TTC549 (cell line): ENCODE measurements around the gene ZKSCAN5.
"Not testable (repeated sequence)": the region's sequence is repeated elsewhere in the genome, so short reads cannot be mapped to it uniquely, and the experiment has no call there.

Source experiments
- FAIRE-seq: peaks from 2 replicates; lab custom pipeline; 2012; peaks lifted over from hg19 to GRCh38; lab: Jason Lieb, UNC

Gene ZKSCAN5

GRCh38 chr7:99554939-99555338, 50.5 kb downstream of the ZKSCAN5 start:
- FAIRE-seq: no peak

- no peak for FAIRE-seq
Measured at GRCh38 chr7:99557196-99557607, 52.7 kb downstream of the ZKSCAN5 start.

DNA sequence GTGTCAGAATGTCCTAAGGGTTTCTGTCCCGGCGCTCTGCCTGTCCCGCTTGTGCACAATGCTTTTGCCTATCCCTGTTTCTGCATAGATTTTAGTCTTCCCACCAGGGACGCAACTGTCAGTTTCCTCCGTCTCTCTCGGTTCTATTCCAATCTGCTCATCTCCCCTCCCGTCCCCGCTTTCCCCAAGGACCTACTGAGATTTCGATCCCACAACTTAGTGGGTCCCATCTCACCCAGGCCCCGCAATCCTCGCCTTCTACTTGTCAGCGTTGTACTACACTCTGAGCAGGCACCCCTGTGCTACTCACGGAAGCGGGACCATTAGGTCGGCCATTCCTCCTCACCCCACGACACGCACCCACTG, 53.5 kb downstream of the ZKSCAN5 start:
- FAIRE-seq: no peak

DNA sequence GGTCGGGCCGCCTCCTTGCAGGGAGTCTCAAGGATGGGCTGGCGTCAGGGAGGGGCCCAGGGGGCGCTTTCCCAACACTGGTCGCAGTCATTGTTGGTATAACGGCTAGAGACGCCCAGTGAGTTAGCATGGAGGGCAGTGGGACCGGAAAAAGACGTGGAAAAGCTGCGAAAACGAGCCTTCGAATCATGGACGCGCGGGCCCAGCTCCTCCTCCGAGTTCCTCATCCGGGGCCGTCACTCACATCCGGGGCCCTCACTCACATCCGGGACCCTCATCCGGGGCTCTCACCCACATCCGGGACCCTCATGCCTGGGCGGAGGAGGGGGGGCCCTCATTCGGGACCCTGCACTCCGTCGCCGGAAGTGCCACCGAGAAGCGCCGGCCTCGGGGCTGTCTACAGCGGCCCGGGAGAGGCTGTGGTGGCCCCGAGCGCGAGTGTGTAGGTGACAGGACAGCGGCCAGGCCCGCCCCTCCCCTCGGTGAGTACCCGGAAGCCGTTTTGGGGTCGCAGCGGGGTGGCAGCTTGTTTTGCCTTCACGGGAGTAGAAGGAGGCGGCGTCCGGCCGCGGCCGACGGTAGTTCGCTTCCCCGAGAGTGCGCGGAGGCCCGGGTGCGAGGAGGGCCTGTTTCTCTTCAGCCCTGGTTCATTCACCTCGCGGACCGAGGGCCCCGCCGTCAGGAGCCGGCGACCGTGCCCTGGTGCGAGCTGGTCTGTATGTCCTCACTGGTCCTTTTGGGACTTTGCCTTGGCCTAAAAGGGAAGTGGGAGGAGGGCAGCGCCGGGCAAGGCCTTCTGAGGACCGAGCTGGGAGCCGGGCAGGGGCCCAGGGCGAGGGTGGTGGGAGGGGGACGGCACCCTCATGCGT, 54.1 kb downstream of the ZKSCAN5 start, which contains the start of gene ZNF655:
Gene ZNF655 (plus strand): TSS at position 337 of the 869 bp plus-strand sequence. CDS start 1,918 bp downstream, outside the sequence.
- FAIRE-seq: no peak

DNA sequence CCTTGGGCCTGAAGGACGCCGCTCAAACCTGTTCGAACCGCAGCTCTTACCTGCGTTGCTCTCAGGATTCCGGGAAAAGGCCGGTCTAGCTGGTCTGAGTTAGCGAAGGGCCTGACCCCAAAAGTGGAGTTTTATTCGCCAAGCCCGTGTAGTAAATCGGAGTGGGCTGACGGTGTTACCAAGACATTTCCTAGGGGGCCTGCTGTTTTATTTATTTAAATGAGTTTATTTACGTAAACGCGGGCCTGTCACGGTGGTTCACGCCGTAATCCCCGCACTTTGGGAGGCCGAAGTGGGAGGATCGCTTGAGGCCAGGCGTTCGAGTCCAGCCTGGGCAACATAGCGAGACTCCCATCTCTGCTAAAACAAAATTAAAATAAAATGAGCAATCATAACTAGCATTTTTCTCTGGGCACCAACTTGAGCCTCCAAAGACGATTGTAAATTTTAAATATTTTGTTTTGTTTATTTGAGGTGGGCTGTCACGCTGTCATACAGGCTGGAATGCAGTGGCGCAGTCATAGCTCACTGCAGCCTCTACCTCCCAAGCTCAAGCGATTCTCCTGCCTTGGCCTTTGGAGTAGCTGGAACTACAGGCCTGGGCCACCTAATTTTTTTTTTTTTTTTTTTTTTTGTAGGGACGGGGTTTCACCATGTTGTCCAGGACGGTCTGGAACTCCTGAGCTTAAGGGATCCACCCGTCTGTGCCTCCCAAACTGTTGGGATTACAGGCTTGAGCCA, 54.9 kb downstream of the ZKSCAN5 start:
- FAIRE-seq: no peak

DNA sequence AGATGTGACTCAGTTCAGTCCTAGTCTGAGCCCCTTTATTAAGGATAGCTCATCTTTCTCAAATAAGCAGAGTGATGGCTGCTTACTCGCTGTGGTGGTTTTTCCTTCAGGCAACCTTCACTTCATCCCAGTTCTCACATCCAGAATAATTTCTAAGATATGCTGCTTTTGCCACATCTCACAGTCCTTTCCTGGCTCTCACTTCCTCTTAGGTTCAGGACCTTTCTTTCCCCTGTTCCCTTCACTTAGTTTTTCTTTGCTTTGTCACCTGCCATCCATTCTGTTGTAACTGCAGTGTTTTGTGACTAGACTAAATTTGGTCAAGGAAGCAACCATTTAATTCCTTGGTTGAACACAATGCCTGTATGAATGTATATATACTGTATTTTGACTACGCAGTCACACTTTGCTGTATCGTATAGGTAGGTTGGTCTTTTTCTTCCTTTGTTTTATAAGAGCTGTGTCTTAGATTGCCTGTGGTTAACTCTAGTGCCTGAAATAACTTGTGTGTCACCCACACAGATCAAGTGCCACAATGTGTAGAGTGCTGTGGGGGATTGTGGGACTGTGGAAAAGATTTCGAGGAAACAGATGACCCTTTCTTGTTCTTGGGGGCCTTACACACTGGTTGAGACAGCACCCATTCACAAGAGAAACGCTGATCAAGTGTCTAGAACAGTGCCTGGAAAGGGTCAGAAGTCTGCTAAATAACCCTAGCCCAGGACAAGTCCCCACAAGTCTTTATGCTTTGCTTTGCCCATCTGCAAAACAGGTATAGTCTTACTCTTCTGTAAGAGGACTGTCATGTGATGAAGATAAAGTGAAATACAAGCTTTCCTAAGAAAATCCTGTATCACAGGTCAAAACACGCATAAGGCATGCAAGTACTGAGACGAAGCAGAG, 56.6 kb downstream of the ZKSCAN5 start:
- FAIRE-seq: no peak

GRCh38 chr7:99561737-99562051, 57.2 kb downstream of the ZKSCAN5 start:
- no peak for FAIRE-seq

GRCh38 chr7:99562114-99562784, 57.8 kb downstream of the ZKSCAN5 start:
- FAIRE-seq: no peak

DNA sequence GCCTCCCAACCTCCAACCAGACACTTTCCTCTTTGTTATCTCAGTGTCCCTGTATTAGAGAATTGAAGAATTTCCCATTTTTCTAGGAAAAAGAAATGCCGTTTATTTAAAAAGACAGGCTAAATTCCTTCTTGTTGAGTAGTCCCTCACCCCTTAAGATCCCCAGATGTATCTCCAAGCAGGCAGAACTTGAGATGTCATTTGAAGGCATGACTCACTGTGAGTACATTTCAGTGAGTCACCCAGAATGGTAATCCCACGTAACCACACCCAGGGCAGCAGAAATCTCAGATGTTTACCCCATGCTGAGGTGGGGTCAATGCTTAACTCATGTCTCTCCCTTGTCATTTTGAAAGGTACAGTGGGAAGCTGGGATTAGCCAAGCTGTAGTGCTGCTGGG, 58.4 kb downstream of the ZKSCAN5 start:
- no peak for FAIRE-seq

DNA sequence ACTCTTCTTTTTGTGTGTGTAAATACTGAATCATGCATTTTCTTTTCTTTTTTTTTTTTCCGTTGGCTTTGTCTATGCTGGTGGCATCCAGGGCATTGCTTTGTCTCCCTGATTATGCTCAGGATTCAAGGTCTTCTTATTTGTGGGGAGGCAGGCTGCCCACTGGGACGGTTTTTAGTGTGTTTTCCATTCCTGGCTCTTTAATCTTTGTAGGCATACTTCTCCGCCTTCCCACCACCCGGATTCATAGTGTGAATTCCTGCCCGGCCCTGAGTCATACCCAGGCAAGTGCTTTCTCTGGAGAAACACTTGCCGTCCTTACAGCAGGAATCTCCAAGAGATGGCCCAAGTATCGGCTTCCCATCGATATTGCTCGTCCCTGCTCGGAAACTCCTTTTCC, 59.2 kb downstream of the ZKSCAN5 start:
- FAIRE-seq: no peak

DNA sequence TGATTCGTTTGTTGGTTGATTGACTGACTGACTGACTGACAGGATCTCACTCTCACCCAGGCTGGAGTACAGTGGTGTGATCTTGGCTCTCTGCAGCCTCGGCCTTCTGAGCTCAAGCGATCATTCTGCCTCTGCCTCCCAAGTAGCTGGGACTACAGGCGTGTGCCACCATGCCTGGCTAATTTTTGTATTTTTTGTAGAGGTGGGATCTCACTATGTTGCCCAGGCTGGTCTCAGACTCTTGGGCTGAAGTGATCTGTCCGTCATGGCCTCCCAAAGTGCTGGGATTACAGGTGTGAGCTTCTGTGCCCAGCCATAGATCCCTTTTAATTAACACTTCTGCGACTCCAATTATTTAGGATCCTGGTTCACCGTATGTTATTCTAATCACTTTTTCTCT, 64.3 kb downstream of the ZKSCAN5 start:
- not testable (repeated sequence) for FAIRE-seq

DNA sequence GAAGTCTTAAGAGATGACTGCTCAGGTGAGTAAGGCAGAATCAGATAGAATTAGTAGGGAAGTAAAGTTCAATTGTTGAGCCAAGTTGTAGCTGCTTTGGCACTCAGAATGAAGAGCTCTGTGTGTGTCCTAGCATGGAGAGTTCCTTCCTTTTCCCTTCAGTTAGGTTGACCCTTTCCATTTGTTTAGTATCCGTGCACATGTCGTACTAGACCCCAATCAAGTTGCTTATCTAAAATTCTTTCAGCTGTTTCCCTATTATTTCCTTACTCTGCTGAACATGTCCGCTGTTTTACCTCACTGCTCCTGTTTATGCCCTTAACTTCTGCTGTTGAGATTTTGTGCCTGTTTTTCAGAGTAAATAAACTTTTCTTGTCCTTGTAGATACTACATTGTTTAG, 67.3 kb downstream of the ZKSCAN5 start:
- FAIRE-seq: no peak

DNA sequence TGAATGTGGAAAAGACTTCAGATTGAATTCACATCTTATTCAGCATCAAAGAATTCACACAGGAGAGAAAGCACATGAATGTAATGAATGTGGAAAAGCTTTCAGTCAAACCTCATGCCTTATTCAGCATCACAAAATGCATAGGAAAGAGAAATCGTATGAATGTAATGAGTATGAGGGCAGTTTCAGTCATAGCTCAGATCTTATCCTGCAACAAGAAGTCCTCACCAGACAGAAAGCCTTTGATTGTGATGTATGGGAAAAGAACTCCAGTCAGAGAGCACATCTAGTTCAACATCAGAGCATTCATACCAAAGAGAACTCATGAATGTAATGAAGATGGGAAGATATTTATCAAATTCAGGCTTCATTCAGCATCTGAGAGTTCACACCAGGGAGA, 68.8 kb downstream of the ZKSCAN5 start:
- no peak for FAIRE-seq

- no peak for FAIRE-seq
Measured at GRCh38 chr7:99576251-99576650, 71.8 kb downstream of the ZKSCAN5 start.

DNA sequence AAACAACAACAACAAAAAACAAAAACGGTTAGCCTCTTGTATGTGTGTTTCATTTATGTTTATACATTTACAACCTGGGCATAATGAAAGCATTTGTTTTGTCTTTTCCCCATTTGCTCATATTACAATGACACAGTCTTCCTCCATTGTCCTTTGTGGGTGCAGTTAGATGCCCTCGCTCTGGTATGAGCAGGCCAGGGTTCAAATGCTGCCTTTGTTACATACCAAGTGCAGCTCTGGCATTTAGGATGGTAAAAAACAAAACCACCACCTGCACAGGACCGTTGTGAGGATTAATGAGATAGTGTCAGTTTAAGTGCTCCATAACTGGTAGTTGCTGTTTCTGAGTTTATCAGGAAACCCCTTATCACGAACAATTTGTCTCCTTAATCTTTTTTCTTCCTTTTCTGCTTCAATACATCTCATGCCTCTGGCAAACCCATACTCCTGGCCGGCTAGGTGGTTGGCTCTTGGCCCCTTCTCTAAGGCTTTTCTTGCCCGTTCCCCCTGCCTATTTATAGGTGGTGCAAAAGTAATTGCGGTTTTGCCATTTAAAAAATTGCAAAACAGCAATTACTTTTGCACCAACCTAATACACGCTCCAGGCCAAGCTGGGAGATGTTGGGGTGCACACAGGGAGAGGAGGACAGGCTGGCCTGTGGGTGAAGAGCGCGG, 75.0 kb downstream of the ZKSCAN5 start:
- no peak for FAIRE-seq

GRCh38 chr7:99579956-99580777, 75.7 kb downstream of the ZKSCAN5 start:
- no peak for FAIRE-seq

GRCh38 chr7:99580778-99581332, 76.4 kb downstream of the ZKSCAN5 start:
- FAIRE-seq: not testable (repeated sequence)
